Panc1 (cell line): ENCODE data around the gene XXYLT1.

Source experiments
- CTCF ChIP-seq: fragments of 450-650 bp; IDR thresholded peaks from 2 replicates; pipeline ENCODE4 v1.5.1; 2017; ENCODE audit warnings: mild to moderate bottlenecking
- POLR2AphosphoS5 ChIP-seq: IDR thresholded peaks from 2 replicates; pipeline ENCODE4 v1.6.1; 2012; ENCODE audit warnings: mild to moderate bottlenecking, low read depth, low read length, moderate library complexity
- REST ChIP-seq, 2 experiments: IDR thresholded peaks; 2 replicates each; pipeline ENCODE4 v1.6.1; 2011 to 2012; ENCODE audit warnings: low read depth in 2 of 2, control low read depth in 1 of 2, low read length in 1 of 2, mild to moderate bottlenecking in 1 of 2, moderate library complexity in 1 of 2; ENCODE audit not compliant: insufficient read depth in 1 of 2
- SIN3A ChIP-seq: IDR thresholded peaks from 2 replicates; pipeline ENCODE4 v1.6.1; 2012; ENCODE audit warnings: low read depth, mild to moderate bottlenecking, low read length, moderate library complexity, borderline replicate concordance; ENCODE audit not compliant: insufficient read depth
- TCF7L2 ChIP-seq: IDR thresholded peaks from 2 replicates; pipeline ENCODE4 v1.6.1; 2011; ENCODE audit warnings: mild to moderate bottlenecking, low read depth, low read length, inconsistent platforms

GRCh38 chr3:195181741-195182469, 89.1 kb downstream of the XXYLT1 start:
- TF ChIP-seq CTCF (no peak), POLR2AphosphoS5 (no peak), SIN3A (no peak), REST (IDR thresholded peaks at IDR 0.05; ENCODE audit: insufficient read depth in 1 of 2, low read depth in 2 of 2, low read length in 1 of 2) (no peak), TCF7L2 (no peak)
